Regular cardiac myocyte (primary cell): ENCODE measurements around the gene ZNF407. TPM values are rescaled to one million over a fixed set of nuclear protein-coding genes. Genes with fewer than 3 reads are reported as not detected.

Experiments used
- total RNA-seq: library from RNA; depleted of rRNA; stranded (reverse); fragments of >200 nt; gene quantifications from 2 replicates; pipeline ENCODE4 v1.2.3, GENCODE V29; 2014

ZNF407 gene
- 12.7 and 16.5 TPM in 2 replicates for total RNA-seq

GRCh38 chr18:74597662-74598349 lies at the start of gene ZNF407:
ZNF407 (plus strand) TSS chr18:74597870; CDS start chr18:74631020, 33,150 bp downstream.

Other genes with a start within 250 kb of the ZNF407 start
- gene DIPK1C, start 140.6 kb upstream of the ZNF407 start, total RNA-seq: not detected in 2 replicates
- gene CNDP2, start 101.5 kb upstream of the ZNF407 start, total RNA-seq: 31.6 and 84.0 TPM in 2 replicates
- not detected in 2 replicates for gene CNDP1, start 63.4 kb upstream of the ZNF407 start, total RNA-seq